IPS-18a (cell line): Measurements from ENCODE around the gene PSENEN.
"Not testable (repeated sequence)": the region's sequence is repeated elsewhere in the genome, so short reads cannot be mapped to it uniquely, and the experiment has no call there.

Experiments used
- H3K27ac ChIP-seq: one replicate; pipeline ENCODE4 v1.5.1; 2013; ENCODE audit warnings: low read length
- H3K27me3 ChIP-seq: one replicate; pipeline ENCODE4 v1.6.1; 2013; ENCODE audit warnings: mild to moderate bottlenecking, low read length; ENCODE audit not compliant: control insufficient read depth, insufficient read depth
- H3K36me3 ChIP-seq: one replicate; pipeline ENCODE4 v1.6.1; 2013; ENCODE audit warnings: low read depth, low read length; ENCODE audit not compliant: control insufficient read depth
- H3K4me1 ChIP-seq: one replicate; pipeline ENCODE4 v1.6.1; 2013; ENCODE audit warnings: low read depth, low read length; ENCODE audit not compliant: control insufficient read depth
- H3K4me3 ChIP-seq: one replicate; pipeline ENCODE4 v1.5.1; 2013; ENCODE audit warnings: low read length
- H3K9ac ChIP-seq: one replicate; pipeline ENCODE4 v1.6.1; 2013; ENCODE audit warnings: mild to moderate bottlenecking, low read length, moderate library complexity
- H3K9me3 ChIP-seq: one replicate; pipeline ENCODE4 v1.6.1; 2013; ENCODE audit warnings: low read depth, low read length; ENCODE audit not compliant: control insufficient read depth

The PSENEN gene

DNA sequence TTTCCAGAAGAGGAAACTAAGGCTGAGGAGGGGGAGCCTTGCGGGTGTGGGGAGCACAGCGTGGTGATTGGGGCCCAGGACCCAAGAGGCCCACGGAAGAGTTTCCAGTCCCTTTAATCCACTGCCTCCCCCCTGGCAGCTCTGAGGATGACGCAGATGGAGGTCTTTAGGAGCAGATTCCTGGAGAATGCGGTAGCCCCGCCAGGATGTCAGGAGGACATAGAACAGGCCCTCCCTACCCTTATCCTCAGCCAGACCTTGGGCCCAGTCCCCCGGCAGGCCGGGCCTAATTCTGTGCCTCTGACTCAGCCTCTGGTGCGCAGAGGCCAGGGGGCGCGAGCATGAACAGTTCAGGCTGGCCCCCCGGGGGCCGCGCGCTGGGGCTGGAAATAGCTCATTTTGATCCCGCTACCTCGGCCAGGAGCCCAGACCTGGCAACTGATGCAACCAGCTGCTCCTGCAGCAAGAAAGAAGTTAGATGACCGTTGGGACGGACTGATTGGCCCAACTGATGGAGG lies 11.8 kb downstream of the PSENEN start:
- Histone ChIP-seq H3K27ac (peak overlapping the region; percentile 30), H3K36me3 (peaks cover 7% of the 10 kb centered on the region), H3K9ac (peak overlapping the region; percentile 70)

DNA sequence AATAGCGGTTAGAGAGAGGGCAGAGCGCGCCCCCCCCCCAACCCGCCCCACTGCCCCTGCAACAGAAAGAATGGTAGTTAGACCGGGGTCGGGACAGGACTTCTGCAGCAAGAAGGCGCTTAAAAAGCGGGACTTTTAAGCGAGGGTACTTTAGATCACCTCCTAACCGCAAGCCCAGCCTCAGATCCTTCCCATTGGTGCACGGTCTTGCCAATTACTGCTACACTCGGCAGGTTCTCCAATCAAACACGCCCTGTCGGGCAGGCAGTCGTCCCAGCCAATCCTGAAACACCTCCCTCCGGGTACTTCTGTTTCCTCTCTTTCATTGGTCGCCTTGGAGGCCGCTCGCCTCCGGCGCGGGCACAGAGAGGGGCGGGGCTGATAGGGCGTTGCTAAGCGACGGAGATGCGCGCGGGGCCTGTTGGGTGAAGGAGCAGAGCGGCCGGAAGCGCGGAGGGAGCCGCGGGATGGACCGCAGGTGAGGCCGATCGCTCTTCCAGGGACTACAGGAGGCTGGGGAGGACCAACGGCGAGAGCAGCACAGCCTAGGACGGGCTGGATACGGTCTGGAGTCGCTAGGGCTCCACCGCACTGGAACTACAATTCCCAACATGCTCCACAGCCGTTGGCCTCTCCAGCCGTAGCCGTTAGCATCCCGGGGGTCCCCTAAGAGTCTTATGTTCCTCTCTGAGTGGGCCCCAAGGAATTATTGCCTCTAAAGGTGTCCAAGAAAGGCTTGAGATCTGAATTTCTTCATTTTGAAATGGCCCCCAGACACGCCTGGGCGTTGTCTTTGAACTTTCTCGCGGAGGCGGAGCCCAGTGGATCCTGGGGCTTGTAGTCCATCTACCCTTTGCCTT lies 12.5 kb downstream of the PSENEN start, which contains the start of gene PROSER3:
PROSER3 (plus strand) TSS at position 428 of the 860 bp plus-strand sequence; CDS start at position 468, 40 bp downstream.
- Histone ChIP-seq H3K4me3 (peak within 1 kb of the TSS; percentile 100), H3K27ac (peak within 1 kb of the TSS; percentile 98), H3K4me1 (peaks cover 4% of the 10 kb centered on the region), H3K9ac (peak within 1 kb of the TSS; percentile 98), H3K9me3 (no peaks in the 10 kb centered on the region), H3K36me3 (peaks cover 8% of the 10 kb centered on the region), H3K27me3 (no peaks in the 10 kb centered on the region)

More for the DNA sequence above, 11.8 kb downstream of the PSENEN start:
- Histone ChIP-seq H3K4me1 (peaks cover 4% of the 10 kb centered on the region), H3K27me3 (no peaks in the 10 kb centered on the region), H3K9me3 (no peaks in the 10 kb centered on the region), H3K4me3 (peak overlapping the region; percentile 100)

DNA sequence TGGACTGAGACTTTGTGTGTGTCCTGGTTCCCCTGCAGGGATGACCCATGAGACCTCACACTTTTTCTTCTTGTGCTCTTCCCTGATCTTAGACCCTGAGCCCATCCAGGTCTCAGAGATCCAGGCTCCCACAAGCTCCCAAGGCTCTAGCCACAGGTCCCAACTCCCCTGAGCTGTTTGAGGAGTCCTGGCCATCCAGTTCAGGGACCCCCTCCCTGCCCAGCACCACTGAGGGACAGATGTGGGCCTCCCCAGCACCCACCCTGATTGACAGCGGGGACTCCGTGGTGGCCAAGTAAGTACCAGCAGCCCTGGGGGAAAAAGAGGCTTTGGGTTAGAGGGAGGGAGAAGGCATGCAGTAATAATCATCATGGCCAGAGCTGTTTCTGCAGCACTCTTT lies 14.2 kb downstream of the PSENEN start:
- Histone ChIP-seq H3K4me1 (peaks cover 4% of the 10 kb centered on the region), H3K9me3 (no peaks in the 10 kb centered on the region), H3K36me3 (peaks cover 15% of the 10 kb centered on the region), H3K4me3 (no peak overlapping the region), H3K27me3 (no peaks in the 10 kb centered on the region), H3K27ac (no peak overlapping the region), H3K9ac (no peak overlapping the region)

DNA sequence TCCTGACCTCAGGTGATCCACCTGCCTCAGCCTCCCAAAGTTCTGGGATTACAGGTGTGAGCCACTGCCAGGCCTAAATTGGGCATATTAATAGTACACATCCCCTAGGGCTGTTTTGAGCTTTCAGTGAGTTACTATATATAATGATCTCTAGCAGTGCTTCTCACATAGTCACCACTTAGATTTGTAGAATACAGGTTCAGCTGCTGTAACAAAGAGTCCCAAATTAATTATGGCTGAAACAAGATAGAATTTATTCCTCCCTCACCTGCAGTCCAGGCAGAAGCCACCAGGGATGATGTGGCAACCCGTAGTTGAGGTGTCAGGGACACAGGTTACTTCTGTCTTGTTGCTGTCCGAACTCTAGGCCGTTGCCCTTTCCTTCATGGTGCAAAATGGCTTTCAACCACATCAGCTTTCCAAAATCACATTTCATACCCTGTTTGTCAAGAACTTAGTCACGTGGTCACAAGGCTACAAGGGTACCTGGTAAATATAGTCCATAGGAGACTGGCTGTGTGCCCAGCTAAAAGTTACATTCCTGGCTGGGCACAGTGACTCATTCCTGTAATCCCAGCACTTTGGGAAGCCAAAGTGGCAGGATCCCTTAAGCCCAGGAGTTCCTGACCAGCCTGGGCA lies 15.4 kb downstream of the PSENEN start:
- Histone ChIP-seq H3K36me3 (peaks cover 18% of the 10 kb centered on the region), H3K27me3 (no peaks in the 10 kb centered on the region), H3K27ac (no peak overlapping the region), H3K4me1 (peaks cover 4% of the 10 kb centered on the region), H3K9ac (no peak overlapping the region), H3K4me3 (no peak overlapping the region), H3K9me3 (no peaks in the 10 kb centered on the region)

DNA sequence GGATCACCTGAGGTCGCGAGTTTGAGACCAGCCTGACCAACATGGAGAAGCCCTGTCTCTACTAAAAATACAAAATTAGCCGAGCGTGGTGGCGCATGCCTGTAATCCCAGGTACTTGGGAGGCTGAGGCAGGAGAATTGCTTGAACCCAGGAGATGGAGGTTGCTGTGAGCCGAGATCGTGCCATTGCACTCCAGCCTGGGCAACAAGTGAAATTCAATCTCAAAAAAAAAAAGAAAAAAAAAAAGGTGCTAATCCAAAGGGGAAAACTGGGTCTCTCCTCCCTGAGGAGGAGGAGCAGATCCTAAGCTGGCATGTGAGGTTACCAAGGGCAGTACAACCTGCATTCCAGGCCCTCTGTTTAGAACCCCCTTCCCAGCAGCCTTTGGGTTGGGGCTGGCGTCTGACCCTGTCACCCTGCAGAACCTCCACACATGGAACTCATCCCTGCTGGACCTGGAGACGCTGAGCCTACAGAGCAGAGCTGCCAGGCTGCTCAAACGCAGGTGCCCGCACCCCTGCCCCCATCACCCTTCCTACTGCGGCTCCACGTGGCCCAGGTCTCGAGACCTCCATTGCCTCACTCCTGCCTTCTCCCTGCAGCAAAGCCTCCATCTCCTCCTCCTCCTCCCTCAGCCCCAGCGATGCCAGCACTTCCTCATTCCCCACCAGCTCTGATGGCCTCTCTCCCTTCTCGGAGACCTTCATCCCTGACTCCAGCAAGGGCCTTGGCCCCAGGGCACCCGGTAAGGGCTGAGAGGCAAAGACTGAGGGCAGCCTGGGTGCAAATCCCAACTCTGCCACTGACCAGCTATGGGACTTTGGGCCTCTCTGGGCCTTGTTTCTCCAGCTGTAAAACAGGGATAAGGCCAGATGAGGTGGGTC lies 19.2 kb downstream of the PSENEN start:
- H3K9me3 ChIP-seq: no peaks in the 10 kb centered on the region
- no peaks in the 10 kb centered on the region for H3K27me3 ChIP-seq
- H3K9ac ChIP-seq: no peak overlapping the region
- H3K27ac ChIP-seq: no peak overlapping the region
- H3K36me3 ChIP-seq: peaks cover 18% of the 10 kb centered on the region
- H3K4me3 ChIP-seq: no peak overlapping the region
- no peaks in the 10 kb centered on the region for H3K4me1 ChIP-seq

DNA sequence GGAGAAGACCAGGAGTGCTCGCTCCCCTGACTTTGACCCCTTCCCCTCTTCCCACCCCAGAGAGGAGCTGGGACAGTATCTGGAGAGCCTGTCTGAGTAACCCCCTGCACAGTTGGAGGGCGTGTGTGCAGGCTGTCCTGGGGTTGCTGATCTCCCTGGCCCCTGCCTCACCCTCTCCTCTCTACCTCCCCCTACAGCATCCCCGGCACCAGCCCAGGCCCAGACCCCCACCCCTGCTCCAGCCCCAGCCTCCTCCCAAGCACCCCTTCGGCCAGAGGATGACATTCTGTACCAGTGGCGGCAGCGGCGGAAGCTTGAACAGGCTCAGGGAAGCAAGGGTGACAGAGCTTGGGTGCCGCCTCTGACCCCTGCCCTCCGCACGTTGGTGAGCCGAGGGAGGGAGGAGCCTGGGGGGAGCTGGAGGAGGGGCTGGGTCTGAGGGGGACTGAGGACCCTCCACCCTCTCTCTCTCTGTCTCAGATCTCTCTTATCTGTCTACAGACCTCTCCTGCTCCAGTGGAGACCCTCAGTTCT lies 21.2 kb downstream of the PSENEN start:
- H3K27me3 ChIP-seq: no peaks in the 10 kb centered on the region
- peaks cover 18% of the 10 kb centered on the region for H3K36me3 ChIP-seq
- H3K9me3 ChIP-seq: no peaks in the 10 kb centered on the region
- no peak overlapping the region for H3K27ac ChIP-seq
- H3K9ac ChIP-seq: no peak overlapping the region
- no peak overlapping the region for H3K4me3 ChIP-seq
- no peaks in the 10 kb centered on the region for H3K4me1 ChIP-seq

DNA sequence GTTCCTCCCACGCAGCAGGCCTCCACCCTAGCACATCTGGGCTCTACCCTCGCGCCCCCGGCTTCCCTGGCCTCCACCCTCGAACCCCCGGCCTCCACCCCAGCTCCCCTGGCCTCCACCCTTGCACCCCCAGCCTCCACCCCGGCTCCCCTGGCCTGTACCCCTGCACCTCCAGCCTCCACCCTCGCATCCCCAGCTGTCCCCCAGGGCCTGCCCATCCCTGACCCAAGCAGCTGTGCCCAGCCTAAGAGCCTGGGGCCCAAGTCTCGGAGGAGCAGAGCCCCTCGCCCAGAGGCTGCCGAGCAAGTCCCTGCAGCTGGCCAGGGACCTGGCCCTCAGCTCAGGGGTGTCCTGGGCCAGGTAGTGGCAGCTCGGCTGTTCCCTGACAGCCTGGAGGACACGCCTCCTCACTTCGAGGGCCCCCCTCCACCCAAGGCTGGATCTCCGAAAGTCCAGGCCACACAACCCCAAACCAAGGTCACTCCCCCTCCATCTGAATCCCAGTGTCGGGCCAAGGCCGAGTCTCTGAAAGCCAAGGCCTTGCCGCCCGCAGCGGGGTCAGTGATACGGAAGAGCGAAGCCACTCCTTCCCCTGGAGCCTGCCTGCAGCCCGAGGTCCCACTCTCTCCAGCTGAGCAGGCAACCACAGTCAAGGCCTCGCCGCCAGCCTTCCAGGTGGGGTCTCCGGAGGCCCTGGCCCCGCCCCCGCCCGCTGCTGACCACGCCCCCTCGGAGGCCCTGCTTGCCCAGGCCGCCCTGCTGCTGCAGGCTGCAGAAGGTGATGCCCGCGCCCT lies 22.0 kb downstream of the PSENEN start:
- Histone ChIP-seq H3K27me3 (no peaks in the 10 kb centered on the region), H3K9ac (no peak overlapping the region), H3K4me3 (no peak overlapping the region)

DNA sequence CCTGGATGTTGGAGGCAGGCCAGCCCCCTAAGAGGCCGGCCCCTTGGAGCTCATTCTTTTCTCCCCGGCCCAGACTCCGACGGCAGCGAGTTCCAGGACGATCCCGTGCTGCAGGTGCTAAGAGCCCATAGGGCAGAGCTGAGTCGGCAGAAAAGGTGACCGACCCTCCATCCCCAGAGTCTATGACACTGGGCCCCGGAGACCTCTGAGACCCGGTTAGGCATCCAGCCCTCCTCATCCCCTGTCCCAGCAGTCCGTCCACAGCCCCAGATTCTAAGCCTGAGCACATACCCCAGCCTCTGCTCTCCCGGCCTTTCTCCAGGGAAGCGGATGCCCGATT lies 22.6 kb downstream of the PSENEN start:
- Histone ChIP-seq H3K9me3 (no peaks in the 10 kb centered on the region), H3K36me3 (peaks cover 11% of the 10 kb centered on the region), H3K27ac (no peak overlapping the region), H3K9ac (no peak overlapping the region), H3K4me1 (no peaks in the 10 kb centered on the region), H3K4me3 (no peak overlapping the region), H3K27me3 (peaks cover 4% of the 10 kb centered on the region)

More for the DNA sequence above, 22.0 kb downstream of the PSENEN start:
- Histone ChIP-seq H3K36me3 (peaks cover 11% of the 10 kb centered on the region), H3K4me1 (no peaks in the 10 kb centered on the region), H3K27ac (no peak overlapping the region), H3K9me3 (no peaks in the 10 kb centered on the region)

DNA sequence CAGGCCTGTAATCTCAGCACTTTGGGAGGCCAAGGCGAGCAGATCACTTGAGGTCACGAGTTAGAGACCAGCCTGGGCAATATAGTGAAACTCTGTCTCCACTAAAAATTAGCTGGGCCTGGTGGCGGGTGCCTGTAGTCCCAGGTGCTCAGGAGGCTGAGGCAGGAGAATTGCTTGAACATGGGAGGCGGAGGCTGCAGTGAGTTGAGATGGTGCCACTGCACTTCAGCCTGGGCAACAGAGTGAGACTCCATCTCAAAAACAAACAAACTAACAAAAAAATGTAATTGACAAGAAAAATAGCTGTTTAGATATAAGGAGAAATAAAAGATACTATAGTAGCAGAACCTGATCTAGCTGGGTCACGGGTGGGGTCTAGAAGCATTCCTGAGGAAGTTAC lies 26.9 kb downstream of the PSENEN start:
- not testable (repeated sequence) for H3K27ac ChIP-seq, H3K9ac ChIP-seq, H3K36me3 ChIP-seq, H3K4me3 ChIP-seq, H3K9me3 ChIP-seq
- peaks cover 21% of the 10 kb centered on the region for H3K27me3 ChIP-seq
- peaks cover 15% of the 10 kb centered on the region for H3K4me1 ChIP-seq

DNA sequence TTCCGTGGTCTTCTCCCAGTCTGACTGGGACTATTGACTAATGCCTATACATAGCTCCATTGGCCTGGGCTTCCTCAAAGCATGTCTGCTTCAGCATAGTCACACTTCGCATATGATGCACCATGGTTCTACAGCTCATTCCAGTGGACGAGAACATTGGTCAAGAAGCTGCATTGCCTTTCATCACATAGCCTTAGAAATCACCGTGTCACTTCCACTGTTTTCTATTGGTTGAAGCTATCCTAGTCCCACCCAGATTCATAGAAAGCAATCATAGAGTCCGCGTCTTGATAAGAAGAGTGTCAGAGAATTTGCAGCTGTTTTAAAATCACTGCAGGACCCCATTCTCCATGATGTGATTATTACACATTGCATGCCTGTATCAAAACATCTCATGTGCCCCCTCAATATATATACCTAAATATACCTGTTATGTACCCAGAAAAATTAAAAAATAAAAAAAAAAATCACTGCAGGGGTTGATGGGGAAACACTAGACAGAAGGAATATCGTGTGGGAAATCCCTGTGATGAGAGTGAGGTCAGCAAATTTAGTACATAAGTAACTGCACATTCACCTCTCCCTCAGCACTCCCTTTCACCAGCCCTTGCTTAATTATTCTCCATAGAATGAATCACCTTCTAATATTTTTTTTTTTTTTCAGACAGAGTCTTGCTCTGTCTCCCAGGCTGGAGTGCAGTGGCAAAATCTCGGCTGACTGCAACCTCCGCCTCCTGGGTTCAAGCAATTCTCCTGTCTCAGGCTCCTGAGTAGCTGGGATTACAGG lies 27.8 kb downstream of the PSENEN start:
- Histone ChIP-seq H3K9ac (no peak overlapping the region), H3K36me3 (no peaks in the 10 kb centered on the region), H3K9me3 (no peaks in the 10 kb centered on the region), H3K4me3 (no peak overlapping the region), H3K27me3 (peaks cover 21% of the 10 kb centered on the region), H3K4me1 (peaks cover 17% of the 10 kb centered on the region), H3K27ac (no peak overlapping the region)
